ENCODE results near the gene TMEM41B. TPM values are rescaled to one million over a fixed set of nuclear protein-coding genes. Genes with fewer than 3 reads are reported as not detected.

TMEM41B gene
- total and polyA plus RNA-seq, 2 of the 8 experiments (the other 6 are each of a cell fraction or from before 2014, with no cell fraction given), result 24.3 to 50.1 TPM

GRCh38 chr11:9265211-9266131 is 48.9 kb downstream of the TMEM41B start, which contains the start of gene DENND5A (continued):
- TF ChIP-seq KDM5A (IDR thresholded peaks at IDR 0.05; ENCODE audit: low read length), result no peak
- TF ChIP-seq GABPA (IDR thresholded peaks at IDR 0.05; ENCODE audit: borderline replicate concordance, insufficient read depth, low read length), result no peak
- no peak for TF ChIP-seq RFX5 (IDR thresholded peaks at IDR 0.05; ENCODE audit: borderline replicate concordance, low read depth, low read length)
- no peak for TF ChIP-seq YY1 (IDR thresholded peaks at IDR 0.05; ENCODE audit: low read depth, low read length)
- no peak for TF ChIP-seq POU5F1 (IDR thresholded peaks at IDR 0.05; ENCODE audit: low read depth, low read length)
- peak; percentile 10; the same call in 1 of the 2 replicates for TF ChIP-seq EGR1 (IDR thresholded peaks at IDR 0.05; ENCODE audit: borderline replicate concordance, low read depth, low read length)
- TF ChIP-seq NANOG (IDR thresholded peaks at IDR 0.05; ENCODE audit: insufficient read depth, low read depth, low read length, poor library complexity, severe bottlenecking), result no peak
- TF ChIP-seq SIN3A (conservative IDR thresholded peaks at IDR 0.05 in 1 of 2, IDR thresholded peaks at IDR 0.05 in 1 of 2; ENCODE audit: low read depth in 1 of 2, low read length in 2 of 2), result peak in 1 of 2 experiments; percentile 40; a peak in 1 of 4 replicates
- TF ChIP-seq GTF2F1 (IDR thresholded peaks at IDR 0.05; ENCODE audit: borderline replicate concordance, low read depth, low read length), result no peak
- peak; percentile 40; the same call in 1 of the 2 replicates for TF ChIP-seq TBP (IDR thresholded peaks at IDR 0.05; ENCODE audit: low read depth, low read length)
- TF ChIP-seq SIRT6 (IDR thresholded peaks at IDR 0.05; ENCODE audit: low read length), result no peak
- no peak for TF ChIP-seq BACH1 (IDR thresholded peaks at IDR 0.05; ENCODE audit: low read length)
- TF ChIP-seq HDAC6 (IDR thresholded peaks at IDR 0.05; ENCODE audit: low read depth, low read length), result no peak
- no peak for TF ChIP-seq RBBP5 (IDR thresholded peaks at IDR 0.05; ENCODE audit: borderline replicate concordance, low read depth, low read length)
- TF ChIP-seq FOSL1 (IDR thresholded peaks at IDR 0.05; ENCODE audit: insufficient read depth, low read depth, low read length), result no peak
- TF ChIP-seq KDM1A (IDR thresholded peaks at IDR 0.05; ENCODE audit: borderline replicate concordance, low read length), result no peak
- no peak for TF ChIP-seq EP300 (IDR thresholded peaks at IDR 0.05; ENCODE audit: borderline replicate concordance in 1 of 2, low read depth in 2 of 2, low read length in 2 of 2)
- TF ChIP-seq TEAD4 (IDR thresholded peaks at IDR 0.05; ENCODE audit: low read depth, low read length), result no peak
- no peak for TF ChIP-seq JUN (IDR thresholded peaks at IDR 0.05; ENCODE audit: low read depth, low read length)
- TF ChIP-seq ATF2 (IDR thresholded peaks at IDR 0.05; ENCODE audit: low read length), result peak; percentile 92; the same call in 1 of the 2 replicates
- TF ChIP-seq NRF1 (IDR thresholded peaks at IDR 0.05; ENCODE audit: low read depth, low read length), result peak; percentile 74
- TF ChIP-seq CBX8 (IDR thresholded peaks at IDR 0.05; ENCODE audit: borderline replicate concordance, low read depth, low read length), result no peak

Measured in H1 (cell line).